Ovary (tissue), 9 donors: ENCODE results near the gene TRIP13. TPM values are rescaled to one million over a fixed set of nuclear protein-coding genes. Genes with fewer than 3 reads are reported as not detected.

Experiments used
- DNase-seq, 5 donors: peaks; one replicate each; pipeline ENCODE4 v3.0.0-alpha.2; 2019 to 2020
- H3K27ac ChIP-seq, 2 donors: fragments of 200-600 bp; one replicate each; pipeline versions ENCODE4 v1.5.1 to v1.8.0; 2019 to 2022
- H3K27me3 ChIP-seq: fragments of 200-600 bp; one replicate; pipeline ENCODE4 v1.8.0; 2022
- H3K36me3 ChIP-seq: fragments of 200-600 bp; sonication (generic); one replicate; pipeline ENCODE4 v1.5.1; 2019
- H3K4me1 ChIP-seq: one replicate; pipeline ENCODE4 v1.8.1; 2013; ENCODE audit warnings: mild to moderate bottlenecking, moderate library complexity; ENCODE audit not compliant: insufficient read depth
- H3K4me3 ChIP-seq: fragments of 200-600 bp; sonication (generic); one replicate; pipeline ENCODE4 v1.5.1; 2017
- H3K9me3 ChIP-seq, 2 donors: fragments of 200-600 bp in 1 of 2; sonication (generic) in 1 of 2; one replicate each; pipeline versions ENCODE4 v1.5.1 to v1.8.1; 2013 to 2019; ENCODE audit warnings: mild to moderate bottlenecking in 1 of 2, moderate library complexity in 1 of 2
- CTCF ChIP-seq, 3 donors: fragments of 450-650 bp in 2 of 3; fragments of 200-600 bp in 1 of 3; IDR thresholded peaks; one replicate each; pipeline versions ENCODE4 v1.5.1 to v1.8.0; 2016 to 2022; ENCODE audit warnings: antibody characterized with exemption in 3 of 3, mild to moderate bottlenecking in 1 of 3
- EP300 ChIP-seq: sonication (generic); formaldehyde crosslinking; IDR thresholded peaks from one replicate; pipeline ENCODE4 v1.6.1; 2017; ENCODE audit warnings: antibody characterized with exemption
- POLR2A ChIP-seq: fragments of 450-650 bp; IDR thresholded peaks from one replicate; pipeline ENCODE4 v1.6.1; 2017; ENCODE audit warnings: antibody characterized with exemption, mild to moderate bottlenecking, moderate library complexity
- WGBS, 3 donors: extraction: QIAGEN DNeasy Blood & Tissue Kit in 1 of 3; methylation state at CpG; one replicate each; pipeline versions ENCODE4 v1.1.5 to v1.1.7; 2013 to 2017; 5-methylcytosine and 5-hydroxymethylcytosine counted together
- intact Hi-C, 4 donors: fragments of 100-400 bp; cut with DNase I; formaldehyde crosslinking; loops; one replicate each; pipeline versions ENCODE4 v1.11.0 to v1.15.1; 2022 to 2023
- polyA plus RNA-seq, 2 donors: library from polyadenylated mRNA; stranded (reverse); fragments of 200-250 nt in 1 of 2; fragments of 350-450 nt in 1 of 2; fragmentation: Illumina TruSeq in 1 of 2; extraction: RNeasy Lipid Tissue Mini Kit (QIAGEN cat#74804) in 1 of 2; gene quantifications; one replicate each; pipeline ENCODE4 v1.2.3, GENCODE V29; 2013 to 2014
- total RNA-seq, 7 donors: library from RNA; depleted of rRNA in 2 of 7; stranded (reverse); fragments of >200 nt in 2 of 7; fragmentation: NEBNext Ultra II Directional in 3 of 7; extraction: Animal tissue kit (Norgen Biotek cat#: 25700) in 3 of 7; gene quantifications; one replicate each; pipeline versions ENCODE4 v1.1.0 to v1.2.4, GENCODE V29; 2016 to 2023
- donor health status: DM: no; HTN: no; CAD: no; lungs with moderate emphysema.
- donor health status: DM: no; HTN: no; CAD: no.
- donor health status: Bipolar disorder and iron deficiency.
- donor health status: DM: yes; HTN: yes; CAD: no.
- donor health status: DM: no; HTN: no; CAD: no.
- donor health status: DM: yes; HTN: yes; CAD: no.

The TRIP13 gene
- total and polyA plus RNA-seq, 9 donors: 1.3 to 3.9 (median 2.0) TPM

GRCh38 chr5:880816-881550, 11.7 kb upstream of the TRIP13 start:
- DNase-seq: peak in 1 of 5 donors; percentile 2
- H3K4me3 ChIP-seq: no peak overlapping the region
- TF ChIP-seq CTCF (IDR thresholded peaks at IDR 0.05): no peak
- no peak for TF ChIP-seq EP300
- TF ChIP-seq POLR2A: no peak
- intact Hi-C loops: no loop called here
- H3K27ac ChIP-seq: no peak overlapping the region
- no peaks in the 10 kb centered on the region for H3K9me3 ChIP-seq
- H3K4me1 ChIP-seq: no peaks in the 10 kb centered on the region
- no peaks in the 10 kb centered on the region for H3K36me3 ChIP-seq
- WGBS, 3 donors: 92 to 94% (median 94%) methylated on average over 32 to 35 of the region's 35 CpGs
- H3K27me3 ChIP-seq: no peaks in the 10 kb centered on the region

GRCh38 chr5:881551-881935, 11.1 kb upstream of the TRIP13 start:
- 84 to 86% (median 85%) methylated on average over 12 of the region's 12 CpGs for WGBS, 3 donors

GRCh38 chr5:882253-883183, 10.2 kb upstream of the TRIP13 start:
- Histone ChIP-seq H3K27ac (no peak overlapping the region), H3K4me1 (no peaks in the 10 kb centered on the region), H3K27me3 (no peaks in the 10 kb centered on the region), H3K9me3 (no peaks in the 10 kb centered on the region), H3K36me3 (no peaks in the 10 kb centered on the region), H3K4me3 (no peak overlapping the region)
- 92 to 94% (median 93%) methylated on average over 33 of the region's 33 CpGs for WGBS, 3 donors
- DNase-seq: no peak
- intact Hi-C loops: no loop called here
- TF ChIP-seq CTCF (IDR thresholded peaks at IDR 0.05): no peak
- no peak for TF ChIP-seq EP300
- TF ChIP-seq POLR2A: no peak

More at GRCh38 chr5:881551-881935, 11.1 kb upstream of the TRIP13 start:
- Histone ChIP-seq H3K27me3 (no peaks in the 10 kb centered on the region), H3K4me1 (no peaks in the 10 kb centered on the region), H3K36me3 (no peaks in the 10 kb centered on the region), H3K27ac (no peak overlapping the region), H3K9me3 (no peaks in the 10 kb centered on the region), H3K4me3 (no peak overlapping the region)
- DNase-seq: peak in 1 of 5 donors; percentile 5
- no peak for TF ChIP-seq EP300
- intact Hi-C loops: no loop called here

GRCh38 chr5:883475-884181, 9.1 kb upstream of the TRIP13 start:
- no peak for TF ChIP-seq CTCF (IDR thresholded peaks at IDR 0.05)
- no peak for TF ChIP-seq POLR2A
- no peak for TF ChIP-seq EP300

More at GRCh38 chr5:883475-884181, 9.1 kb upstream of the TRIP13 start:
- Histone ChIP-seq H3K36me3 (no peaks in the 10 kb centered on the region), H3K9me3 (no peaks in the 10 kb centered on the region), H3K27ac (no peak overlapping the region), H3K4me1 (no peaks in the 10 kb centered on the region), H3K4me3 (no peak overlapping the region), H3K27me3 (no peaks in the 10 kb centered on the region)
- WGBS, 3 donors: 92 to 93% (median 93%) methylated on average over 29 of the region's 29 CpGs
- peak in 1 of 5 donors; percentile 9 for DNase-seq
- intact Hi-C loops: no loop called here
